Ascending aorta (tissue), 2 donors: Measurements from ENCODE around the gene GRID2. TPM values are rescaled to one million over a fixed set of nuclear protein-coding genes. Genes with fewer than 3 reads are reported as not detected.

Source experiments
- DNase-seq, 2 donors: peaks; one replicate each; pipeline ENCODE4 v3.0.0-alpha.2; 2019; ENCODE audit warnings: low spot score in 2 of 2
- H3K27ac ChIP-seq, 2 donors: fragments of 200-600 bp; sonication (generic); one replicate each; pipeline ENCODE4 v1.5.1; 2016 to 2017; ENCODE audit warnings: mild to moderate bottlenecking in 1 of 2
- H3K27me3 ChIP-seq: fragments of 200-600 bp; sonication (generic); one replicate; pipeline ENCODE4 v1.5.1; 2017
- H3K36me3 ChIP-seq, 2 donors: fragments of 200-600 bp; sonication (generic); one replicate each; pipeline ENCODE4 v1.5.1; 2016
- H3K4me1 ChIP-seq, 2 donors: fragments of 200-600 bp; sonication (generic); one replicate each; pipeline ENCODE4 v1.5.1; 2016 to 2017; ENCODE audit warnings: mild to moderate bottlenecking in 1 of 2
- H3K4me3 ChIP-seq, 2 donors: fragments of 200-600 bp; sonication (generic); one replicate each; pipeline ENCODE4 v1.5.1; 2016 to 2017; ENCODE audit warnings: mild to moderate bottlenecking in 1 of 2
- H3K9me3 ChIP-seq, 2 donors: fragments of 200-600 bp; sonication (generic); one replicate each; pipeline ENCODE4 v1.5.1; 2016
- intact Hi-C: fragments of 100-400 bp; cut with DNase I; formaldehyde crosslinking; loops from one replicate; pipeline ENCODE4 v1.15.1; 2023
- total RNA-seq: library from RNA; depleted of rRNA; stranded (reverse); fragments of >200 nt; gene quantifications from one replicate; pipeline ENCODE4 v1.1.0, GENCODE V29; 2016
- TF ChIP-seq, protein P1 (sequence below), 3 experiments: fragments of 200-600 bp in 2 of 3; fragments of 450-650 bp in 1 of 3; sonication (generic) in 2 of 3; IDR thresholded peaks; one replicate each; pipeline ENCODE4 v1.5.1; 2016 to 2019; ENCODE audit warnings: antibody characterized with exemption in 3 of 3, mild to moderate bottlenecking in 1 of 3, moderate library complexity in 1 of 3

GRID2 gene
- total RNA-seq, 1 donor from 2014 or later = not detected

DNA sequence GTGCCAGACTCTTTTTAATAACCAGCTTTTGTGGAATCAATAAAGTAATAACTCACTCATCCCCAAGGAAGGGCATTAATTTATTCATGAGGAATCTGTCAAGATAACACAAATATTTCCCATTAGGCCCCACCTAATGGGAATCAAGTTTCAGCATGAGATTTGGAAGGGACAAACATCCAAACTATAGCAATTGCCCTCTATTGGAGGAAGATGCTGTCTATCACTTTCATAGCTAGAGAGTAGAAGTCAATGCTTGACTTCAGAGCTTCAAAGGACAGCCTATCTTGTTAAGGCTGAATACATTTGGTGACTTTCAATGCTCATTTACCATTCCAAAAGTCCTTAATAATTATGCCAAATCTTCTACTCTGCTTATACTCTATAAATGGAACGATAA is 1439.9 kb downstream of the GRID2 start:
- intact Hi-C loops = no loop called here
- no peaks in the 10 kb centered on the region for H3K4me1 ChIP-seq
- H3K27me3 ChIP-seq = no peaks in the 10 kb centered on the region
- H3K9me3 ChIP-seq = no peaks in the 10 kb centered on the region
- H3K27ac ChIP-seq = no peak overlapping the region
- DNase-seq = no peak
- no peak overlapping the region for H3K4me3 ChIP-seq
- no peaks in the 10 kb centered on the region for H3K36me3 ChIP-seq
- TF ChIP-seq, protein P1, sequence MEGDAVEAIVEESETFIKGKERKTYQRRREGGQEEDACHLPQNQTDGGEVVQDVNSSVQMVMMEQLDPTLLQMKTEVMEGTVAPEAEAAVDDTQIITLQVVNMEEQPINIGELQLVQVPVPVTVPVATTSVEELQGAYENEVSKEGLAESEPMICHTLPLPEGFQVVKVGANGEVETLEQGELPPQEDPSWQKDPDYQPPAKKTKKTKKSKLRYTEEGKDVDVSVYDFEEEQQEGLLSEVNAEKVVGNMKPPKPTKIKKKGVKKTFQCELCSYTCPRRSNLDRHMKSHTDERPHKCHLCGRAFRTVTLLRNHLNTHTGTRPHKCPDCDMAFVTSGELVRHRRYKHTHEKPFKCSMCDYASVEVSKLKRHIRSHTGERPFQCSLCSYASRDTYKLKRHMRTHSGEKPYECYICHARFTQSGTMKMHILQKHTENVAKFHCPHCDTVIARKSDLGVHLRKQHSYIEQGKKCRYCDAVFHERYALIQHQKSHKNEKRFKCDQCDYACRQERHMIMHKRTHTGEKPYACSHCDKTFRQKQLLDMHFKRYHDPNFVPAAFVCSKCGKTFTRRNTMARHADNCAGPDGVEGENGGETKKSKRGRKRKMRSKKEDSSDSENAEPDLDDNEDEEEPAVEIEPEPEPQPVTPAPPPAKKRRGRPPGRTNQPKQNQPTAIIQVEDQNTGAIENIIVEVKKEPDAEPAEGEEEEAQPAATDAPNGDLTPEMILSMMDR (IDR thresholded peaks at IDR 0.05) = no peak

DNA sequence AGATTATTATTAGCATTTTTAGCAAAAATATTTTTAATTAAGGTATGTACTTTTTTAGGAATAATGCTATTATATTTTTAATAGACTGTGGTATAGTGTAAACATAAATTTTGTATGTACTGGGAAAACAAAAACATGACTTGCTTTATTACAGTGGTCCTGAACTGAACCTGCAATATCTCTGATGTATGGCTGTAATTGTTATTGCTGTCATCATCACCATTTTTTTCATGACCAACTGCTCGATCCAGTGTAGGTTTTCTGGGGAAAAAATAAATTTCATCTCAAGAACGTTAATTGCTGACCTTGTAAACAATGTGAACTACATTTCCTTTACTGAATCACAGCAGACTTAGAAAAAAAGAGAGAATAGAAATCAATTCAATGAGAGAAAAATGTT is 1441.2 kb downstream of the GRID2 start:
- DNase-seq = no peak
- Histone ChIP-seq H3K4me1 (no peaks in the 10 kb centered on the region), H3K27me3 (no peaks in the 10 kb centered on the region), H3K27ac (no peak overlapping the region), H3K36me3 (no peaks in the 10 kb centered on the region), H3K4me3 (no peak overlapping the region), H3K9me3 (no peaks in the 10 kb centered on the region)
- TF ChIP-seq, protein P1 (IDR thresholded peaks at IDR 0.05) = no peak
- intact Hi-C loops = no loop called here

DNA sequence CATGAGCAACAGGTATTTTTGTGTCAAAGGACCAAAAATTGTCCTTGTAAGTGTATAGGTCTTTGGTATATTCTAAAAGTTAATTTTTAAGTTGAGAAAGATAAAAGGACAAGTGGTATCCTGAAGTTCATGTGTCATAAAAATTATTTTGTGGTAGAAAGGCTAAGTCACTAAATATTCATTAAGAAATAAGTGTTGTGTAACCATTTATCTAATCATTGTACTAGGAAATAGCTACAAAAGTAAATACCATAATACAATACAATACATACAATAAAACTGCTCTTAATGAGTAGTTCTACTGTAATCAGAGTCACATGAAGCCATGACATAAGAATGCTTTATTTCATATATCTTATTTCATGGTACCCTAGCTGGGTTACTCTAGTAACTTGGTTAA is 1442.3 kb downstream of the GRID2 start:
- no peaks in the 10 kb centered on the region for H3K4me1 ChIP-seq
- intact Hi-C loops = no loop called here
- TF ChIP-seq, protein P1 (IDR thresholded peaks at IDR 0.05) = no peak

DNA sequence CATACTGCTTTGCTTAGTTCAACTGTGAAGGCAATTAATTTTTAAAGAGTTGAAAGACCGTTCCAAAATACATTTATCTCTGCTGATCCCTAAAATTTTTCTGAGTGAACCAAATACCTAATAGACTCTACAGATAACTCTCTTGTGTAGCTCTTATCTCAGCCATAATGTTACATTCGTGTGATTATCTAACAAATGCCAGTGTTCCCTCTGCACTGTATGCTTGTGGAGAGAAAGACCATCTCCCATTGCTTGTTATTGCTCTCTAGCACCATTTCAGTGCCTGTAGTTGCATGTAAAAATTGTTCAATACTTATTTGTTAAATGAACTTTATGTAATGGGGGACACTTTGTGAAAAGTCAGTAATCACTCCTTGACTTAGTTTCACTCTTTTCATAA is 1443.5 kb downstream of the GRID2 start:
- Histone ChIP-seq H3K27me3 (no peaks in the 10 kb centered on the region), H3K27ac (no peak overlapping the region), H3K36me3 (no peaks in the 10 kb centered on the region), H3K9me3 (no peaks in the 10 kb centered on the region), H3K4me1 (no peaks in the 10 kb centered on the region), H3K4me3 (no peak overlapping the region)
- intact Hi-C loops = no loop called here
- DNase-seq = no peak
- TF ChIP-seq, protein P1 (IDR thresholded peaks at IDR 0.05) = no peak

More for the DNA sequence above, 1442.3 kb downstream of the GRID2 start:
- no peak for DNase-seq
- Histone ChIP-seq H3K27ac (no peak overlapping the region), H3K4me3 (no peak overlapping the region), H3K36me3 (no peaks in the 10 kb centered on the region), H3K9me3 (no peaks in the 10 kb centered on the region), H3K27me3 (no peaks in the 10 kb centered on the region)

DNA sequence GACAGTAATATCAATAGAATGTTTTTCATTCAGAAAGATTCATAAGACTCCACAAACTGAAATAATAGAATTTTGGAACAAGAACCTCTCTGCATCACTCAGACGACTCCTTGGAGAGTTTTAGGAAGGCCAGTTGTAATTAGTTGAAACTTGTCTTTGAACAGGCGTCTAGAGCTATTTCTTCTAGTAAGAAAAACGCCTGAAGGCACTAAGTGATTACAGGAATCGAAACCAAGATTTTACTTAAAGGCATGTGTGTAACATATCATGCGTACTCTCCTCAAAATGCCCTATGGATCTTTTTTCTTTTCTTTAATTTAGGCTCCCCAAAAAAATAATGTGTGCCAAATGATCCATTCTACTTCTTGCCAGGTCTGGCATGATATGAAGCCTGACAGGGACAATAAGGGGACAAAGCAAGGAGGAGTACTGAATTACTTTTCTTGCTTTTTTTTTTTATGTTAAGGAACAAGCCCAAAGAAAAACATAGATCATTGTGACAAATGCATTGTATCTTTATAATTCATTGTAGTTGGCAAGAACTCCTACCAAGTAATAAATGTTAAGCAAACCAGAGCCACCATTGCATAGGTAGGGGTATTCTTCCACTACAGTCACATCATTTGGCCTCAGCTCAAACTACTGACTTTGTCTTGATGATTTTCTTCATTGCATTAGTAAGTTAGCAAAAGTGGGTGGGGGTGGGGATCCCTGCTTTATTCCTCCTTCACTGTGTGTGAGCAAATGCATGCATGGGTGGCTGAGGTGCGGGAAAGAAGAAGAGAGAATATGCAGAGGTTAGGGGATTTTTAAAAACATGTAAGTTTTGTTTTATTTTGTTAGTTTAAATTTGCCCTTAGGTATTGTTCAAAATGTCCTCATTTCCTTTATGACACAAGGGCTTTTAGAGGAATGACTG is 1444.9 kb downstream of the GRID2 start:
- Histone ChIP-seq H3K27me3 (no peaks in the 10 kb centered on the region), H3K27ac (no peak overlapping the region), H3K36me3 (no peaks in the 10 kb centered on the region), H3K9me3 (no peaks in the 10 kb centered on the region), H3K4me3 (no peak overlapping the region), H3K4me1 (no peaks in the 10 kb centered on the region)
- TF ChIP-seq, protein P1 (IDR thresholded peaks at IDR 0.05) = no peak
- intact Hi-C loops = no loop called here
- DNase-seq = no peak
